Retinal pigment epithelial cell (primary cell): Measurements from ENCODE around the gene ADAMTS2.

Experiments used
- DNase-seq: peaks from one replicate; pipeline ENCODE4 v3.0.0-alpha.2; 2010; ENCODE audit warnings: low read depth
- H3K4me3 ChIP-seq: 2 replicates; pipeline ENCODE4 v1.5.1; 2011; ENCODE audit warnings: mild to moderate bottlenecking, low read length, control low read depth, moderate library complexity
- TF ChIP-seq, protein P1 (sequence below): conservative IDR thresholded peaks from 2 replicates; pipeline ENCODE4 v1.5.1; 2011; ENCODE audit warnings: low read depth, low read length, control low read depth, inconsistent platforms

ADAMTS2 gene

DNA sequence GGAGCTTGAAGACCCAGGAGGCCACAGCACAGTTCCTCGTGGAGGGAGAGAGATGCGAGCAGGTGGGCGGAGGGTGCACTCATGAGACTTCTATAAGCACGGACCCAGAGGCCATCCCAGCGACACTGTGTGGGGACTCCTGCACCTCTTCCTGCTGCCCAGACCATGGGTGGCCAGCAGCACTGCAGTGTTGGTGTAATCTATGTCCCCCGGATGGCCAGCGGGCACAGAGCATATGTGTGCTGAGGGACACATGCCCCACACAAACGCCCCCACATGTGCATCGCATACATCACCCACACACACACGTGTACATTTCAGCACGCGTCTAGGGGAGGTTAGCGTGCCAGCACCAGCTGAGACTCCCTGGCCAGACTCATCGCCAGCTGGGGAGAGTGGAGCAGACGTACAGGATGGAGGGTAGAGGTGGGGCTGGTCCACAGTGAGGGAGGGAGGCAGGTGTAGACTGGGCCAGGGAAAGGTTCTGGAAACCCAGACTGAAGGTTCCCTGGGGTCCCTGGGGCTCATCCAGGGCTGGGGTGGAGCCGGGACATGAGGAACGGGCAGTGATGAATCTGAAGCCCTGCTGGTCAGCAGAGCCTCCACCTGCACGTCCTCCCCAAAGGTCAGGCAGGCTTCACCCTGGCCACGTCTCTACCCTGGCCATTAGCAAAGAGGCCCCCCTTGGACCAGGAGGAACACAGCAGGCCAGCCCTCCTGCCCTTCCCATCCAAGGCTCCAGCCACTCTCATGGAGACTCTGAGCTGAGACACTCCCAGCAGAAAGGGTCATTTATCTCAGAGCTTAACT lies 27.6 kb downstream of the ADAMTS2 start:
- DNase-seq: no peak
- TF ChIP-seq, protein P1, sequence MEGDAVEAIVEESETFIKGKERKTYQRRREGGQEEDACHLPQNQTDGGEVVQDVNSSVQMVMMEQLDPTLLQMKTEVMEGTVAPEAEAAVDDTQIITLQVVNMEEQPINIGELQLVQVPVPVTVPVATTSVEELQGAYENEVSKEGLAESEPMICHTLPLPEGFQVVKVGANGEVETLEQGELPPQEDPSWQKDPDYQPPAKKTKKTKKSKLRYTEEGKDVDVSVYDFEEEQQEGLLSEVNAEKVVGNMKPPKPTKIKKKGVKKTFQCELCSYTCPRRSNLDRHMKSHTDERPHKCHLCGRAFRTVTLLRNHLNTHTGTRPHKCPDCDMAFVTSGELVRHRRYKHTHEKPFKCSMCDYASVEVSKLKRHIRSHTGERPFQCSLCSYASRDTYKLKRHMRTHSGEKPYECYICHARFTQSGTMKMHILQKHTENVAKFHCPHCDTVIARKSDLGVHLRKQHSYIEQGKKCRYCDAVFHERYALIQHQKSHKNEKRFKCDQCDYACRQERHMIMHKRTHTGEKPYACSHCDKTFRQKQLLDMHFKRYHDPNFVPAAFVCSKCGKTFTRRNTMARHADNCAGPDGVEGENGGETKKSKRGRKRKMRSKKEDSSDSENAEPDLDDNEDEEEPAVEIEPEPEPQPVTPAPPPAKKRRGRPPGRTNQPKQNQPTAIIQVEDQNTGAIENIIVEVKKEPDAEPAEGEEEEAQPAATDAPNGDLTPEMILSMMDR: no peak
- no peak overlapping the region for H3K4me3 ChIP-seq

DNA sequence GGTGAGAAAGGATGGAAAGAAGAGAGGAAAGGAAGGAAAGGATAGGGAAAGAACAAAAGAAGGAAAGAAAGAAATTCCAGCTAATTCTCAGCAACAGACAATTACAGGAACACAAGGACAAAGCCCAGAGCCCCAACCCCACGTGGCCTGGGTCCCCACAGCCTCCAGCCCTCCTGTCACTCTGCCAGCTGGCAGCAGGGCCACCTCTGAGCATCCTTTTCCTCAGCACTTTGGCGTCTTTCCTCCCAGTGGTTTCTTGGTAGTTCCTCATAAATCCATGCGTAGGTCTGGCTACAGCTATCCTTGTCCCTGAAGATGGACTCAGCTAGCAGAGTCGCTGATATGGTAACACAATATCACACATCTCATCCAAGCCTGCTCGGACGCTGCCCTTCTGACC lies 28.3 kb downstream of the ADAMTS2 start:
- DNase-seq: no peak
- no peak overlapping the region for H3K4me3 ChIP-seq
- TF ChIP-seq, protein P1: no peak

DNA sequence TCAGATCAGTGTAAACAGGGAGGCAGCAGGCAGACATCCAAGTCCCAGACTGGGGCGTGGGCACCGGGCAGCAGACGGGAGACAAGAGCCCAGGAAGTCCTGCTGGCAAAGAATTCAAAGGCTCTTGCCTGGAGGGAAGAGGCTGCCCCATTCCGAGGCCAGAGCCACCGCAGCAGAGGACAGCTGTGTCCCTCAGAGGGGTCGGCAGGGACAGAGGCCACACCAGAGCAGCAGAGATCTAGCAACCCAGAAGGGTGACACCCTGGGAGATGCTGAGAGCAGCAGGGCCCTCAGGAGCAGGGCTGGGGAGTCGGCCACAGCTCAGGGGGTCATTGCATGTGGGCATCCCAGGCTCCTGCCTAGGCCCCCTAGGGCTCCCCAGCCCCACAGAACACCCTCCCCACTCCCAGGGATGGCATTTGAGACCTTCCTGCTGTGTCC lies 29.1 kb downstream of the ADAMTS2 start:
- TF ChIP-seq, protein P1: no peak
- H3K4me3 ChIP-seq: no peak overlapping the region

DNA sequence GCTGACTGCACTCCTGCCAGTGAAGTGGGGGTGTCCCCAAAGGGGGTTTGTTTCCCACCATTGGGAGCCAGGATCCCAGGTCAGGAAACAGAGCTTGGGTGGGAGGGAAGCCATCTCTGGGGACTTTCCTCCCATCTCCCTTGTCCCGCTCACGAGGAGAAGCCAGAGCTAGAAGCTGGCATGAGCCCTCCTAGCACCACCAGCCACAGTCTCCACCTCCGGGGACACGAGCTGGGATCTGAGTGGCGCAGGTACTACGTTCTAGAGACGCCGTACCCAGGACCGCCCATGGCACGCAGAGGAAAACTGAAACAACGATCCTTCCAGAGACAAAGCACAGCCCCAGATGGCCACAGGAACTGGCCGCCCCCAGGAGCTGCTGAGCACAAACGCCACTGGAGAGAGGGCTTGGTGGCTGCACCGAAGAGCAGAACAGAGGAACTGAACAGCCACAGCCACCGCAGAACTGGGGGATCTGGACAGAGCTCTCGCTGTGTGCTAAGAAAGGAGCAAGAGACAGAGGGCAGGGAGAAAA lies 29.8 kb downstream of the ADAMTS2 start:
- no peak overlapping the region for H3K4me3 ChIP-seq
- DNase-seq: no peak
- TF ChIP-seq, protein P1: no peak

More for the DNA sequence above, 29.1 kb downstream of the ADAMTS2 start:
- no peak for DNase-seq

DNA sequence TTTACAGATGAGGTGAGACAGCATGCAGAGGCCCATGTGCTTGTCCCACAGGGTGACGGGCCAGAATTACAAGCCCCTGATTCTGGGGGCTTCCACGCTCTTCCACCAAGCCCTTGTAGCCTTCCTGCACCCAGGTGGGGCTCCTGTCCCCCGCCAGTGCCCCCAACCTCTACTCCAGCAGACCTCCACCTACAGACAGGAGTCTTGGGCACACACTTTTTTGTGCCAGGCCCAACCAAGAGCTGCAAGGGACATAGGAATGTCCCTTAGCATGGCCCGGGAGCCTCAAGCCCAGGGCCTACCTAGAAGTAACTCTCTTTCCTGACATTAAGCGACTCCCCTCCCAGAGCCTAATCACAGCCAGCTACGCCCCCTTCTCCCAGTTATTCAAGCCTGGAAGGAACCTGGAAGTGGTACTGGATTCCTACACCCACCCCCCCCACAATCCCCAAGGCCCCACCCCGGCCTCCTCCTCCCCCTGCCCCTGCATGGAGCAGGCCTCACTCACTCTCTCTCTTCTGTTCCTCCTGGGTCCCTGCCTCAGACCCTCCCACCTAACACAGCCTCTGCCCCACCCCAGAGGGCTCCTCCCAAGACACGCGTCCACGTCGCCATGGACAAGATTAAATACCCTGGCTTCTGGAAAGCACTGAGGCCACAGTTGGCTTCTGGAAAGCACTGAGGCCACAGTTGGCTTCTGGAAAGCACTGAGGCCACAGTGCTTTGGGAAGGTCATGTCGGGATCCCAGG lies 30.5 kb downstream of the ADAMTS2 start:
- no peak for DNase-seq
- TF ChIP-seq, protein P1: no peak
- H3K4me3 ChIP-seq: no peak overlapping the region

DNA sequence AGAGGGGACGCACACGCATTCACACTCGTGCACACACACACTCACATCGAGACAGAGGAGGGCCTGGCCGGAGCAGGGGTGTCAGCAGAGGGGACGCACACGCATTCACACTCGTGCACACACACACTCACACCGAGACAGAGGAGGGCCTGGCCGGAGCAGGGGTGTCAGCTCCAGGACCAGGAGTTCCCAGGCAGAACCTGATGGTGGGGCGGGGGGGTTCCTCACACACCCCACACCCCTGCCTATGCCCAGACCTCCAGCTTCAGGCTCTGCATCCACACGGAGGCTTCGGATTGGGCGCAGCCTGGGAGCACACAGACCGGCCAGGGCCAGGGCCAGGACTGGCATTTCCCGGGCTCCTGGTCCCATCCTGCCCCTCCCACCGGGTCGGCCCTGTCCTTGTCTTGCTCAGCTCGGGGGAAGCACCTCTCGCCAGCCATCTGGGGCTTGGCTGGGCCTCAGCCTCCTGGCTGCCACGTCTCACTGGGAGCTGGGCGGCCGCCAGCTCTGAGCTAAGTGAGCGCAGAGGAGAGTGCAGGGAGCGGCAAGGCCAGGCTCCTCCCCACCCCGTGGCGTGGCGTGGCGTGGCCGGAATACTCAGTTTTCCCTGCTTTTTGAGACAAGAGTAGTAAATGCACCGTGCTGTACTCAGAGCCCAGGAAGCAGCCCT lies 31.3 kb downstream of the ADAMTS2 start:
- TF ChIP-seq, protein P1: no peak
- no peak overlapping the region for H3K4me3 ChIP-seq
- DNase-seq: no peak
